GM12878 (cell line): Measurements from ENCODE around the gene ITPKB. TPM values are rescaled to one million over a fixed set of nuclear protein-coding genes. Genes with fewer than 3 reads are reported as not detected.
A peak's percentile ranks its signal among the peaks of the same experiment; 100 is the strongest.

Source experiments
- ATAC-seq: fragments of 200-7000 bp; cut with Tn5 transposase; 3 replicates; pipeline ENCODE4 v1.9.1; 2020; ENCODE audit warnings: mild to moderate bottlenecking, moderate library complexity
- BruUV-seq: library from RNA; stranded (reverse); fragments of 400-500 nt; replicated peaks from 2 replicates; lab custom pipeline; 2021; lab: Mats Ljungman, UMichigan
- CTCF ChIA-PET: fragments of 300-600 bp; sonication (Branson Sonifier 250); formaldehyde crosslinking; extraction: SDS; loops from one replicate; lab custom pipeline; 2021; ENCODE audit warnings: inconsistent platforms; lab: Yijun Ruan, JAX
- POLR2A ChIA-PET: fragments of 350-600 bp; formaldehyde crosslinking; extraction: SDS; loops from one replicate; lab custom pipeline; 2021; ENCODE audit warnings: inconsistent platforms; lab: Charles Lee
- RAD21 ChIA-PET: fragments of 300-600 bp; sonication (Branson Sonifier 250); formaldehyde crosslinking; loops from one replicate; lab custom pipeline; 2023; ENCODE audit warnings: antibody characterized with exemption; ENCODE audit not compliant: unreplicated experiment; lab: Charles Lee
- SMC1A ChIA-PET: fragments of 300-600 bp; sonication (Branson Sonifier 250); formaldehyde crosslinking; loops from one replicate; lab custom pipeline; 2023; ENCODE audit not compliant: unreplicated experiment, uncharacterized antibody; lab: Charles Lee
- DNase-seq: peaks from one replicate; pipeline ENCODE4 v3.0.0-alpha.2; 2011; ENCODE audit warnings: low read depth, low spot score
- FAIRE-seq: peaks from 3 replicates; lab custom pipeline; 2011; peaks lifted over from hg19 to GRCh38; lab: Jason Lieb, UNC
- H2AFZ ChIP-seq: 2 replicates; pipeline ENCODE4 v1.6.0; 2011; ENCODE audit warnings: low read depth, low read length, control low read depth; ENCODE audit not compliant: control insufficient read depth
- H3K27ac ChIP-seq: 2 replicates; pipeline ENCODE4 v1.5.1; 2011; ENCODE audit warnings: control low read depth; ENCODE audit not compliant: control insufficient read depth, insufficient read depth
- H3K27me3 ChIP-seq, 2 experiments: replicated peaks in 1 of 2; 2 replicates each; pipeline versions ENCODE4 v1.6.0 to v1.6.1; 2011; ENCODE audit warnings: low read length in 1 of 2; ENCODE audit not compliant: control insufficient read depth in 2 of 2, insufficient read depth in 2 of 2
- H3K36me3 ChIP-seq, 2 experiments: 2 replicates each; pipeline ENCODE4 v1.5.1; 2011; ENCODE audit warnings: low read length in 1 of 2; ENCODE audit not compliant: control insufficient read depth in 2 of 2, insufficient read depth in 2 of 2
- H3K4me1 ChIP-seq: 2 replicates; pipeline ENCODE4 v1.6.1; 2011; ENCODE audit warnings: mild to moderate bottlenecking, low read length, moderate library complexity, mixed read lengths; ENCODE audit not compliant: control insufficient read depth, insufficient read depth
- H3K4me2 ChIP-seq: 2 replicates; pipeline ENCODE4 v1.6.0; 2011; ENCODE audit warnings: control low read depth; ENCODE audit not compliant: control insufficient read depth, insufficient read depth
- H3K4me3 ChIP-seq: fragments of 200-600 bp; sonication (generic); 2 replicates; pipeline ENCODE4 v1.5.1; 2016
- H3K79me2 ChIP-seq: 2 replicates; pipeline ENCODE4 v1.6.0; 2011; ENCODE audit warnings: low read length; ENCODE audit not compliant: control insufficient read depth, insufficient read depth
- H3K9ac ChIP-seq: 2 replicates; pipeline ENCODE4 v1.8.0; 2011; ENCODE audit warnings: low read length, control low read depth, mixed read lengths; ENCODE audit not compliant: control insufficient read depth, insufficient read depth
- H3K9me3 ChIP-seq: replicated peaks from 3 replicates; pipeline ENCODE4 v1.5.1; 2011; ENCODE audit warnings: mild to moderate bottlenecking, low read length; ENCODE audit not compliant: control insufficient read depth, insufficient read depth
- H4K20me1 ChIP-seq: 2 replicates; pipeline ENCODE4 v1.6.0; 2011; ENCODE audit not compliant: control insufficient read depth, insufficient read depth
- ATF7 ChIP-seq: fragments of 450-650 bp; IDR thresholded peaks from 2 replicates; pipeline ENCODE4 v1.6.1; 2016; ENCODE audit warnings: low read depth, mild to moderate bottlenecking
- BCL3 ChIP-seq: IDR thresholded peaks from 2 replicates; pipeline ENCODE4 v1.6.1; 2011; ENCODE audit warnings: borderline replicate concordance, low read depth, mild to moderate bottlenecking, moderate library complexity, low read length; ENCODE audit not compliant: insufficient read depth, poor library complexity, severe bottlenecking
- BHLHE40 ChIP-seq, 2 experiments: fragments of 450-650 bp in 1 of 2; IDR thresholded peaks; 2 replicates each; pipeline ENCODE4 v1.6.1; 2011 to 2017; ENCODE audit warnings: low read depth in 2 of 2, borderline replicate concordance in 1 of 2, improper control_type of control experiment in 1 of 2, low read length in 1 of 2, mild to moderate bottlenecking in 1 of 2
- EED ChIP-seq: sonication (generic); IDR thresholded peaks from 2 replicates; pipeline ENCODE4 v1.6.1; 2016; ENCODE audit warnings: antibody characterized with exemption, low read depth
- ELK1 ChIP-seq: IDR thresholded peaks from 2 replicates; pipeline ENCODE4 v1.6.1; 2012; ENCODE audit warnings: low read depth, low read length, improper control_type of control experiment
- JUND ChIP-seq: IDR thresholded peaks from 2 replicates; pipeline ENCODE4 v1.6.1; 2012; ENCODE audit warnings: low read depth, mild to moderate bottlenecking, low read length, improper control_type of control experiment, moderate library complexity
- KAT2A ChIP-seq: conservative IDR thresholded peaks from 2 replicates; pipeline ENCODE4 v1.6.1; 2011; ENCODE audit warnings: low read depth, low read length; ENCODE audit not compliant: control insufficient read depth
- RELB ChIP-seq: fragments of 450-650 bp; IDR thresholded peaks from 2 replicates; pipeline ENCODE4 v1.6.1; 2017; ENCODE audit warnings: low read depth, mild to moderate bottlenecking, moderate library complexity
- SUPT20H ChIP-seq: IDR thresholded peaks from 2 replicates; pipeline ENCODE4 v1.6.1; 2011; ENCODE audit warnings: low read depth, mild to moderate bottlenecking, low read length, moderate library complexity, borderline replicate concordance; ENCODE audit not compliant: control insufficient read depth
- TARDBP ChIP-seq: IDR thresholded peaks from 2 replicates; pipeline ENCODE4 v1.6.1; 2016; ENCODE audit warnings: borderline replicate concordance
- ZBTB11 ChIP-seq: fragments of 450-650 bp; formaldehyde crosslinking; IDR thresholded peaks from 2 replicates; pipeline ENCODE4 v1.5.0; 2022; ENCODE audit warnings: mild to moderate bottlenecking, missing genetic modification characterization
- ZZZ3 ChIP-seq: IDR thresholded peaks from 2 replicates; pipeline ENCODE4 v1.6.1; 2011; ENCODE audit warnings: low read depth; ENCODE audit not compliant: control insufficient read depth, insufficient read length
- WGBS: methylation state at CpG from one replicate; pipeline ENCODE4 v1.1.6; 2016; ENCODE audit warnings: low lambda C conversion rate; ENCODE audit not compliant: insufficient replicate concordance, insufficient coverage; ENCODE audit errors: missing lambda C conversion rate; 5-methylcytosine and 5-hydroxymethylcytosine counted together
- in situ Hi-C: fragments of 300-500 bp; cut with MboI; formaldehyde crosslinking; loops from 9 replicates; pipeline ENCODE4 v1.14.3; 2018; ENCODE audit warnings: mixed read lengths
- intact Hi-C: fragments of 100-400 bp; cut with micrococcal nuclease; formaldehyde crosslinking; loops from one replicate; pipeline ENCODE4 v1.14.2; 2022; ENCODE audit not compliant: unreplicated experiment
- polyA plus RNA-seq, 11 experiments: library from polyadenylated mRNA; depleted of rRNA in 4 of 11; unstranded in 6 of 11; stranded (reverse) in 5 of 11; fragments of >200 nt; fragmentation: Nextera tagmentation in 4 of 11; fragmentation: Illumina TruSeq in 1 of 11; extraction: Ambion mirVana in 4 of 11; extraction: Trizol in 1 of 11; gene quantifications; 1 replicate in 1 of 11; 2 replicates in 10 of 11; pipeline versions ENCODE4 v1.2.1 to v1.2.3, GENCODE V29; 2011 to 2016; ENCODE audit warnings: inconsistent platforms in 2 of 11, missing spikeins in 2 of 11, low read depth in 1 of 11
- total RNA-seq, 4 experiments: library from RNA; depleted of rRNA in 3 of 4; stranded (reverse); fragments of >200 nt in 3 of 4; fragmentation: Illumina TruSeq in 1 of 4; extraction: Trizol in 1 of 4; gene quantifications; 2 replicates each; pipeline versions ENCODE4 v1.2.1 to v1.2.3, GENCODE V29; 2013 to 2021

The ITPKB gene
- total and polyA plus RNA-seq, 10 of the 15 experiments (the other 5 are each of a cell fraction or from before 2014, with no cell fraction given) = 1.3 to 38.7 (median 12.9) TPM

DNA sequence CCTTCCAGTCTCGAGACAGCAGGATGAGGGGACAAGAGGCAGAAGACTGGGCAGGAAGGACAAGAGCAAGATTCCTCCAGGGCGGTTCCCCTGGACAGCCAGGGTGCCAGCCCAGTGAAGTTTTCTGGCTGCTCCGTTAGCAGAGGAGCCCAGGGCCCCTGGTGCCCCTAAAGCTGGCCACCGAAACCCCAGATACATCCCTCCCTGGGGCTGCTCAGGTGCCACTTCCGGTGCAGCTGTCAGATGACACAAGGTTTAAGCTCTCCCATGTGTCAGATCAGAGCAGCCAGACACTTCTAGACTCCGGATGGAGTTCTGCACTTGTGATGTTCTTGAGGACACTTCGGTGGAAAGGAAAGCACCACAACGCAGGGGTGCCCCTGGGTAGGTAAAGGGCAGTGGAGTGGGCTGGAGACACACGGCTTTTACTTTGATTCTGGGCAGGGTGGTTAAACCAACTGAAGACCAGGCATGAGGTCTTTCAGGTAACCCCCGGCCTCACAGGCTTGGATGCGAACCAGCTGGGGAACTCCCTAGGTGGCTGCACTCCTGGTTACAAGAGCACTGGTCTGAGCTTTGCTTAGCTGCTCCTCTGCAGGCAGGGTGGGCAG, 85.7 kb downstream of the ITPKB start:
- Histone ChIP-seq H3K4me2 (peak overlapping the region; percentile 89), H3K79me2 (peaks cover 24% of the 10 kb centered on the region), H3K27me3 (no peaks in the 10 kb centered on the region), H2AFZ (0 out of 2 replicates have a peak overlapping the region, but pooled peaks have one; percentile 15), H3K27ac (peak overlapping the region; percentile 68), H3K36me3 (peaks cover 3 to 8% of the 10 kb centered on the region in 2 experiments; a peak in 3 of 4 replicates), H4K20me1 (peaks cover 5% of the 10 kb centered on the region; the same call in 1 of the 2 replicates), H3K9ac (peak overlapping the region; percentile 50), H3K4me1 (peaks cover 42% of the 10 kb centered on the region), H3K9me3 (no peaks in the 10 kb centered on the region), H3K4me3 (no peak overlapping the region)
- intact Hi-C loops (loop anchor here (2.0 kb wide), 1 partner anchor 49 kb away; no protein-coding TSS in a partner anchor), in situ Hi-C loops (no loop called here)
- 5% methylated on average over 11 of the region's 11 CpGs for WGBS
- SMC1A ChIA-PET = interaction anchor here (0.8 to 3.5 kb wide), 18 partner anchors 9 to 229 kb away, joined by 3 to 34 read pairs (median 6); partner anchors contain the start of gene ITPKB
- POLR2A ChIA-PET = interaction anchor here (0.8 to 1.7 kb wide), 11 partner anchors 9 to 171 kb away, joined by 3 to 9 read pairs (median 4); no protein-coding TSS in a partner anchor
- no TSS peak for BruUV-seq
- RAD21 ChIA-PET = interaction anchor here (1.0 to 2.9 kb wide), 13 partner anchors 10 to 230 kb away, joined by 3 to 17 read pairs (median 4); partner anchors contain the start of gene ITPKB
- no peak for DNase-seq
- ATAC-seq = peak; percentile 85
- FAIRE-seq = no peak
- CTCF ChIA-PET = interaction anchor here (1.0 to 2.5 kb wide), 17 partner anchors 9 to 175 kb away, joined by 3 to 12 read pairs (median 4); no protein-coding TSS in a partner anchor
- TF ChIP-seq ZZZ3 (no peak), ZBTB11 (no peak), JUND (no peak), RELB (peak; percentile 19; the same call in 1 of the 2 replicates), KAT2A (no peak), ELK1 (0 out of 2 replicates have a peak, but pooled peaks have one; percentile 34), BHLHE40 (IDR thresholded peaks at IDR 0.05; ENCODE audit: borderline replicate concordance in 1 of 2, low read depth in 2 of 2, low read length in 1 of 2) (peak in 1 of 2 experiments; percentile 60; a peak in 2 of 4 replicates), ATF7 (0 out of 2 replicates have a peak, but pooled peaks have one; percentile 14), SUPT20H (no peak), TARDBP (no peak), EED (peak; percentile 32; the same call in 1 of the 2 replicates), BCL3 (peak; percentile 9)
